ENCODE data around the gene RRBP1. TPM values are rescaled to one million over a fixed set of nuclear protein-coding genes. Genes with fewer than 3 reads are reported as not detected.

Gene RRBP1
- total RNA-seq, 4 donors from 2014 or later: 33.7 to 57.7 (median 43.2) TPM

DNA sequence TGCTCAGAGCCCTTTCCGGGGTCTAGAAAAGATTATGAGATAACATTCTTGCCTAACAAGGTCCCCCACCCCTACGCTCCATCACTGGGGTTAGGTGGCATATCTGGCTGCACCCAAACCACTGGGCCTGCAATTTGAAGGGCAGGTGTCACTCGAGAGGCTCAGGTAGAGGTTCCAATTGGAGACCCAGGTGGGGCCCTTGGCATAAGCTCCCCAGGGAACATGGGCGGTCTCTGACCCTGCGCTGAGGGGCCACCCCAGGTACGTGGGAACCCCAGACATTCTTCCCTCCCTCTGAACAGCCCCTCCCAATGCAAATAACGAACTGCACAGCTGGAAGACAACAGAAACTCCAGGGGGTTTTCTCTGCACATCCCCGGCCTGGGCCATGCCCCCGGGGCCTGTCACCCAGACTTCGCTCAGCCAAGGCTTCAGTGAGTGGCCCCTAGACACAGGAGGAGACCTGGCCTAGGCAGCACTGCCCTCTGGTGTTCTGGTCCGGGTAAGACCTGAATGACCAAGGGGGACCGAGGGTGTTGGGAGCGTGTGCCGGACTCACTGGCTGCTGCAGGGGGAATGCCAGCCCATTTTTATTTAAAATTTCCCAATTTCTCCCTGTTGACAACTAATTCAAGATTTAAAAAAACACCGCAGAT, 64.7 kb downstream of the RRBP1 start:
- peak in 1 of 2 donors; percentile 89 for DNase-seq (ENCODE audit: low spot score in 2 of 2)
- no peak overlapping the region for H3K4me3 ChIP-seq (ENCODE audit: low read depth, poor library complexity, severe bottlenecking)
- TF ChIP-seq, protein P1, sequence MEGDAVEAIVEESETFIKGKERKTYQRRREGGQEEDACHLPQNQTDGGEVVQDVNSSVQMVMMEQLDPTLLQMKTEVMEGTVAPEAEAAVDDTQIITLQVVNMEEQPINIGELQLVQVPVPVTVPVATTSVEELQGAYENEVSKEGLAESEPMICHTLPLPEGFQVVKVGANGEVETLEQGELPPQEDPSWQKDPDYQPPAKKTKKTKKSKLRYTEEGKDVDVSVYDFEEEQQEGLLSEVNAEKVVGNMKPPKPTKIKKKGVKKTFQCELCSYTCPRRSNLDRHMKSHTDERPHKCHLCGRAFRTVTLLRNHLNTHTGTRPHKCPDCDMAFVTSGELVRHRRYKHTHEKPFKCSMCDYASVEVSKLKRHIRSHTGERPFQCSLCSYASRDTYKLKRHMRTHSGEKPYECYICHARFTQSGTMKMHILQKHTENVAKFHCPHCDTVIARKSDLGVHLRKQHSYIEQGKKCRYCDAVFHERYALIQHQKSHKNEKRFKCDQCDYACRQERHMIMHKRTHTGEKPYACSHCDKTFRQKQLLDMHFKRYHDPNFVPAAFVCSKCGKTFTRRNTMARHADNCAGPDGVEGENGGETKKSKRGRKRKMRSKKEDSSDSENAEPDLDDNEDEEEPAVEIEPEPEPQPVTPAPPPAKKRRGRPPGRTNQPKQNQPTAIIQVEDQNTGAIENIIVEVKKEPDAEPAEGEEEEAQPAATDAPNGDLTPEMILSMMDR (IDR thresholded peaks at IDR 0.05): peak in 1 of 3 donors; percentile 66
- TF ChIP-seq POLR2A (IDR thresholded peaks at IDR 0.05): no peak
- intact Hi-C loops (cut with DNase I; ENCODE audit: low total_unique reads): loop anchor here (5.0 kb wide), 2 partner anchors 80 to 110 kb away; no protein-coding TSS in a partner anchor
- WGBS, 2 donors: 59 to 62% methylated on average over 14 to 15 of the region's 15 CpGs

DNA sequence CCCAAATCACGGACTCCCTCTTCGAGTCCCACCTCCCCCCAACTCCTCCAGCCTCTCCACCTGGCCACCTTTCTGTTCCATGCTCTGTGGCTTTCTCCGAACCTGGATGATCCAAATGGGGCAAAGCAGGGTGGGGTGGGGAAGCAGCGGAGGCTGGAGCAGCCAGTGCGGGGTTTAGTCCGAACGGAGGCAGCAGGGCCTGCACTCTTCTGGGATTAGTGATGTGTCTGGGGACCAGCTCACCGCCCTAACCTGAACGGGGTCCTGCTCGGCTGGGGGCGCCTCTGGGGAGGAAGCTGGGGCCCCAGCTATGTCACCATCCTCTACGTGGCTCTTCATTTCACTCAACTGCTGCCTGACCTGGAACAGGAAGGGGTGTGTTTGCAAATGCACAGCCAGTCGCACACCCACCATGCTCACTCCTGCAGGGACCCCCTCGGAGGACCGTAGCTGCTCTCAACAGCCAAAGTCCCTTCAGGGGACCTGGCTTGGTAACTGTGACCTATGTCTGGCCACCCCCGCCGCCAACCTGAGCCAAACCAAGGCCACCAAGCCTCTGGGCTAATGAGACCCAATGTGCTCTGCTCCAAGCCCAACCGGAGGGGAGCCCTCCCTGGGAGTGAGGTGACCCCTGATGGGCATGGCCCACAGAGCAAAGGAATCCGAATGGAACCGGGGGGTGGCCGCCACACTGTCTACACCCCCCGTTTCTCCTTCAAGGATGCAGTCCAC, 65.4 kb downstream of the RRBP1 start:
- H3K4me3 ChIP-seq (ENCODE audit: low read depth, poor library complexity, severe bottlenecking): no peak overlapping the region
- TF ChIP-seq, protein P1 (IDR thresholded peaks at IDR 0.05): no peak
- no peak for TF ChIP-seq POLR2A (IDR thresholded peaks at IDR 0.05)
- 82 to 85% methylated on average over 20 to 22 of the region's 22 CpGs for WGBS, 2 donors
- intact Hi-C loops (cut with DNase I; ENCODE audit: low total_unique reads): loop anchor here (5.0 kb wide), 2 partner anchors 79 to 109 kb away; no protein-coding TSS in a partner anchor
- peak in 1 of 2 donors; percentile 84 for DNase-seq (ENCODE audit: low spot score in 2 of 2)

DNA sequence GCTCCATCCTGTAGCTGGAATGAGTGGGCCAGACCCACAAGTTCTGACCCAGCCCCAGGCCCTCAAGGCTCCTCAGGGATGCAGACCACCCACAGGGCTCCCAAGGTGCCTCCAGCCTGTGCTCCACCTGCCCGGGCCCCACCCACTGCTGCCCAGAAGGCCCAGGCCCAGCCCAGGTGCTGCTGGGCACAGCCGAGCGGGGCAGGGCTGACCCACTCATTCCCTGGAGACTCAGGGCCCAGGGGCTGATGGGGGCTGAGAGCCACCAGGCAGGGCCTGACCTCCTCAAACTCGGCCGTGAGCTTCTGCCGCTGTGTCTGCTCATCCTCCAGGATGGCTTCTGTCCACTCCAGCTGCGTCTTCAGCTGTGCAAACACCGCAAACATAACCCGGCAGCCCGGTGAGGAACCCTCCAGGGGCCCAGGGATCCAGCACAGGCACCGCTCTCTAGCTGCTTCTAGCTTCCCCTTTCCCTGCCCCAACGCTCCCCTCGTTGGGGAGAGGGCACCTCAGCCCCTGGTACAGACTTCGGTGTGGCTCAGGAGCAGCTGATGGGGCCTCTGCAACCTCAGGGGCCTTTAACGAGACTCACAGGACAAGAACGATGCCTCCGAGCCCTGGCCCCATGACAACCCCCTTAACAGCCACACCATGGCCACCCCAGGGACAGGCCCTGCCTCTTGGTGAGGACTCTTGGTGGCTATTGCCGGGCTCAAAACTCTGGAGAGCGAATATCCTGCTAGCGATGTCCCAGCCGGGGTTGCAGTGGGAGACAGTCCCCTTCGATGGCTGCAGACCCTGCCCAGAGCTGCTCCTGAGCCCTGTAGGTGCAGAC, 66.2 kb downstream of the RRBP1 start:
- H3K4me3 ChIP-seq (ENCODE audit: low read depth, poor library complexity, severe bottlenecking): no peak overlapping the region
- intact Hi-C loops (cut with DNase I; ENCODE audit: low total_unique reads): loop anchor here (5.0 kb wide), 2 partner anchors 79 to 109 kb away; no protein-coding TSS in a partner anchor
- peak in 1 of 2 donors; percentile 84 for DNase-seq (ENCODE audit: low spot score in 2 of 2)
- no peak for TF ChIP-seq POLR2A (IDR thresholded peaks at IDR 0.05)
- TF ChIP-seq, protein P1 (IDR thresholded peaks at IDR 0.05): no peak
- 76 to 78% methylated on average over 19 to 22 of the region's 22 CpGs for WGBS, 2 donors

DNA sequence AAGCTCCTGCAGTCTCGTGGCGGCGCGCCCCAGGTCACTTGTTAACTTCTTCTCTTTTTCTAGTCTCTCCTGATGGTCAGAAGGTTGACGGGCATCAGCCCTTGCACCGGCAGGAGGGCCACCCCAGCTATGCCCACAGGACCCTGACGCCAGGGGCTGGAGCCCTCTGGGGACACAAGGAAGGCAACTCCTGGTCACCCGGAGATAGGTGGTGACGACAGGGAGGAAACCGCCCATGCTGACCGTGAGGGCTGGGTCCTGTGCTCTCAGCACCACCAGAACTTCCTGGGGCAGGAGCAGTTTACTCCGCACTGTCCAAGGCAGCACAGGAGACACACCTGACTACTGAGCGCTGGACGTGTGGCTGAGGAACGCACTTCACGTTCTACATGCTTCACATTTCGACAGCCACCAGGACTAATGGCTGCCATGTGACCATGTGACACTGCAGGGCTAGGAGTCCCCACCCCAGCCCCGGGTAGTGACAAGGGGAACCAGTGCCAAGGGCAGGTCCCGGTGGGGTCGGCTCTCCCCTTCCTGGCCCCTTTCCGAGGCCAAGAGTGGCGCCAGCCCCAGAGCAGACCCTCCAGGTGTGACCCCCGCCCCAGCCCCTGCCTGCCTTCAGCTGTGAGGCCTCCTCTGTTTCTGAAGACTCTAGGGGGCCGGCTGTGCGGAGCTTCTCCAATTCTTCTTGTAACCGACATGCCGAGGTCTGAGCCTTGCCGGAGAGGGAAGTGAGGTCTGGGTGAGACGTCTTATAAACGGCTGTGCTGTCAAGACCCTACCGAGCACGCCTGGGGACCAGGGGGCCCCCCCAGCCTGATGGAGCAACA, 67.0 kb downstream of the RRBP1 start:
- TF ChIP-seq, protein P1 (IDR thresholded peaks at IDR 0.05): no peak
- TF ChIP-seq POLR2A (IDR thresholded peaks at IDR 0.05): no peak
- H3K4me3 ChIP-seq (ENCODE audit: low read depth, poor library complexity, severe bottlenecking): no peak overlapping the region
- WGBS, 2 donors: 34 to 45% methylated on average over 28 to 30 of the region's 32 CpGs
- intact Hi-C loops (cut with DNase I; ENCODE audit: low total_unique reads): loop anchor here (5.0 kb wide), 2 partner anchors 78 to 108 kb away; no protein-coding TSS in a partner anchor
- peak; percentile 25 to 87 for DNase-seq (ENCODE audit: low spot score in 2 of 2)

Data from lower leg skin (tissue), 4 donors.